KG1 (cell line): ENCODE data around the gene PPM1F.
"Not testable (repeated sequence)": the region's sequence is repeated elsewhere in the genome, so short reads cannot be mapped to it uniquely, and the experiment has no call there.

ENCODE experiments used
- DNase-seq: peaks from one replicate; lab custom pipeline; 2025; lab: John Stamatoyannopoulos, UW

PPM1F gene

DNA sequence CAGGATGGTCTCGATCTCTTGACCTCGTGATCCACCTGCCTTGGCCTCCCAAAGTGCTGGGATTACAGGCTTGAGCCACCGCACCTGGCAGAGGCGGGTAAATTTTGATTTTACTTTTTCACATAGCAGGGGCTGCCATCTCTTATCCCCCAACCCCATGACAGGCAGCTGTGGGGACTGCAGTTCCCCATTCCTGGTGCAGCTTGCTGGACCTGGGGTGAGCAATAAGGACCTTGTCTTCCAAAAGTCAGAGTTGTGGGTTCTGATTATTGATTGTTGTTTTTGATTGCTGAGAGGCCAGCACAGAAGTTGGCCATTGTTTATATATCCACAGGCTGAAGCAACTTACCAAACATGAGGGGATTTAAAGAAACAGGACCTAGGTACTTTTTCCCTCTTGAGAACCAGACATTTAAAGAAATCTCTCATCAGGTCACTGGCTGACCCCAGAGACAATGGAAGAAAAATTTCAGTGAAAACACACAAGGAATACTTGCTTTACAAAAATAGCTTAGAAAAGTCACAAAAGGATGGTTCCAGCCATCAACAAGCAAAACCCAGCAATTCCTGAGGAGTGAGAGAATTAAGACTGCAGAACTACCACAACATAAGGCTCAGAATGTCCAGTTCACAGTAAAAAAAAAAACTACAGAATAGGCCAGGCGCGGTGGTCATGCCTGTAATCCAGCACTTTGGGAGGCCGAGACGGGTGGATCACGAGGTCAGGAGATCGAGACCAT lies 63.2 kb downstream of the PPM1F start:
- DNase-seq: no peak

DNA sequence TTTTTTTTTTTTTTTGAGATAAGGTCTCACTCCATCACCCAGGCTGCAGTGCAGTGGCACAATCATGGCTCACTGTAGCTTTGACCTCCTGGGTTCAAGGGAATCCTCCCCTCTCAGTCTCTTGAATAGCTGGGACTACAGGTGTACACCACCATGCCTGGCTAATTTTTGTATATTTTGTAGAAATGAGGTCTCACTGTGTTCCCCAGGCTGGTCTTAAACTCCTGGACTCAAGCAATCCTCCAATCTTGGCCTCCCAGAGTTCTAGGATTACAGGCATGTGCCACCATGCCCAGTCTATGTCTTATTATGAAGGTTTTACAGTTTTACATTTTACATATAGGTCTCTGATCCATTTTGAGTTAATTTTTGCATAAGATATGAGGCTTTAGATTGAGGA lies 64.8 kb downstream of the PPM1F start:
- no peak for DNase-seq

DNA sequence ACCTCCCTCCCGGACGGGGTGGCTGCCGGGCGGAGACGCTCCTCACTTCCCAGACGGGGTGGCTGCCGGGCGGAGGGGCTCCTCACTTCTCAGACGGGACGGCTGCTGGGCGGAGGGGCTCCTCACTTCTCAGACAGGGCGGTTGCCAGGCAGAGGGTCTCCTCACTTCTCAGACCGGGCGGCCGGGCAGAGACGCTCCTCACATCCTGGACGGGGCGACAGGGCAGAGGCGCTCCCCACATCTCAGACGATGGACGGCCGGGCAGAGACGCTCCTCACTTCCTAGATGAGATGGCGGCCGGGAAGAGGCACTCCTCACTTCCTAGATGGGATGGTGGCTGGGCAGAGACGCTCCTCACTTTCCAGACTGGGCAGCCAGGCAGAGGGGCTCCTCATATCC lies 68.7 kb downstream of the PPM1F start:
- not testable (repeated sequence) for DNase-seq

DNA sequence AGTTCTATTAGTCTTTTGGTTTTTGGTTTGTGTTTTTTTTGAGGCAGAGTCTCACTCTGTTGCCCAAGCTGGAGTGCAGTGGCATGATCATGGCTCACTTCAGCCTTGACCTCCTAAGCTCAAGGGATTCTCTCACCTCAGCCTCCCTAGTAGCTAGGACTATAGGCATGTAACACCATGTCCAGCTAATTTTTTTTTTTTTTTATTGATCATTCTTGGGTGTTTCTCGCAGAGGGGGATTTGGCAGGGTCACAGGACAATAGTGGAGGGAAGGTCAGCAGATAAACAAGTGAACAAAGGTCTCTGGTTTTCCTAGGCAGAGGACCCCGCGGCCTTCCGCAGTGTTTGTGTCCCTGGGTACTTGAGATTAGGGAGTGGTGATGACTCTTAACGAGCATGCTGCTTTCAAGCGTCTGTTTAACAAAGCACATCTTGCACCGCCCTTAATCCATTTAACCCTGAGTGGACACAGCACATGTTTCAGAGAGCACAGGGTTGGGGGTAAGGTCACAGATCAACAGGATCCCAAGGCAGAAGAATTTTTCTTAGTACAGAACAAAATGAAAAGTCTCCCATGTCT lies 69.8 kb downstream of the PPM1F start:
- DNase-seq: not testable (repeated sequence)

DNA sequence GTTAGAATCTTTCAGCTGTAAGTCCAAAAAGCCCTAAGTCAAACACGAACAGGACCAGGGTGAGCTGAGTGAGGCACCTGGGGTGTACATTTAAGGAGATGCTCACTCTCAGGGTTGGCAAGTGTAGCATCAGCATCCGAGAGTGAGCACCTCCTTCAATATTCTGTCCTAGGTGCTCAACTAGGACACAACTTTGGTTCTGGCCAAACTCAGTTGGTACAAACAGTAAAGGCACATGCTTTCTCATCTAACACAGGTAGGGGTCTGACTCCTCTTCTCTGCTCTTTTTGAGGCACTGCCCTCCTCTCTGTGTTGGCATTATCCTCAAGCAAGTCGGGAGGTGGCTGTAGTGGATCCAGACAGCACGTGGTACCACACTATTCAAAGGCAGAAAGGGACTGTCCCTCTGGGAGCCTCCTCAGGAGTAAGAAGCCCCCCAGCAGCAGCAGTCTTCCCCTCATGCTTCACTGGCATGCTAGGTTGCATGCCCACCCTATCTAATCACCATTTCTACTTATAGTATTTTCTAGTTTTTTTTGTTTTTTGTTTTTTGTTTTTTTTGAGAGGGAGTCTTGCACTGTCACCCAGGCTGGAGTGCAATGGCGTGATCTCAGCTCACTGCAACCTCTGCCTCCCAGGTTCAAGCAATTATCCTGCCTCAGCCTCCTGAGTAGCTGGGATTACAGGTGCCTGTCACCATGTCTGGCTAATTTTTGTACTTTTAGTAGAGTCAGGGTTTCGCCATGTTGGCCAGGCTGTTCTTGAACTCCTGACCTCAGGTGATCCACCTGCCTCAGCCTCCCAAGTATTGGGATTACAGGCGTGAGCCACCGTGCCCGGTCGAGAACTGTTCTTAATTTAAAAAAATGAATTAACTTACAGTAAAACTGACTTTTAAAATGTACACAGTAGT lies 70.6 kb downstream of the PPM1F start:
- no peak for DNase-seq

DNA sequence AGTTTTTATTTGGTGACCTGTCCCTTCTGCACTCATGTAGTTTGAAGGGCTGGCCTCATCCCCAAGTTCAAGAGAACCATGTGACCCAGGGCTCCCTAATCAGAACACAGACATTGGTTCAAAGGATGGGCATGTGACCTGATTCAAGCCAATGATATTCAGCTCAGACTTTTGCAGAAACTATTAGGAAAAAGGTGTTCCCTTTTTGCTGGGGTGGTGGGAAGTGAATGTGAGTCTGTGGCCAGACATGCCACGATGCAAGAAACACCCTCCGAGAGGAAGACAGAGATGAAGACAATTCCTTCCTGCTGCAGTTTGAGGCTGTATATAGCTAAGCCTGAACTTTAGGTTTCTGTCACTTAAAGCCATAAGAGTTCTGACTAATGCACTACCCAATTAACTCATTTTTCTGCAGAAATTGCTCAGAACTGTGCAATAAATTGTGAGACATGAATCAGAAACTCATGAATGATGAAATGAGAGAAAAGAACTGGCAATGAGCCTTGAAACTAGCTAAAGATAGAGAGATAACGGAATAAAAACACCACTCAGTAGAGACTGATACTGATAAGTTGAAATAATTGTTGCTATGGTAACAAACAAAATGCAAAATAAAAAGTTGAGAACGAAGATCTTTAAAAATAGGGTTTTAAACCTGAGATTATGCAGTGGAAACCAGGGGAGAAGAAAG lies 76.0 kb downstream of the PPM1F start:
- no peak for DNase-seq

DNA sequence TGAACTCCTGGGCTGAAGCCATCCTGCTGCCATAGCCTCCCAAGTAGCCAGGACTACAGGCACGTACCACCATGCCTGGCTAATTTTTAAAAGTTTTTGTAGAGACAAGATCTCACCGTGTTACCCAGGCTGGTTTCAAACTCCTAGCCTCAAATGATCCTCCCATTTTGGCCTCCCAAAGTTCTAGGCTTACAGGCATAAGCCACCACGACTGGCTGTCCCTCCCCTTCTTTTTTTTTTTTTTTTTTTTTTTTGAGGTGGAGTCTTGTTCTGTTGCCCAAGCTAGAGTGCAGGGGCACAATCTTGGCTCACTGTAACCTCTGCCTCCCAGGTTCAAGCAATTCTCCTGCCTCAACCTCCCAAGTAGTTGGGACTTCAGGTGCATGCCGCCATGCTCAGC lies 77.7 kb downstream of the PPM1F start:
- DNase-seq: not testable (repeated sequence)

DNA sequence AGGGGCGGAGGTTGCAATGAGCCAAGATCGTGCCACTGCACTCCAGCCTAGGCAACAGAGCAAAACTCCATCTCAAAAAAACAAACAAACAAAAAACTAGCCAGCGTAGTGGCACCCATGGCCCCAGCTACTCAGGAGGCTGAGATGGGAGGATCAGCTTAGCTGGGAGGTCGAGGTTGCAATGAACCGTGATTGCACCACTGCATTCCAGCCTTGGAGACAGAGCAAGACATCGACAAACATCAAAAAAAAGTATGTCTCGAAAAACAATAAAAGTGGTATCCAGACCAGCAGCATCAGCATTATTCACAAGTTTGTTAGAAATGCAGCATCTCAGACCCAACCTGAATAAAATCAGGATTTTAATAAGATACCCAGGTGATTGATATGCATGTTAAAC lies 79.0 kb downstream of the PPM1F start:
- no peak for DNase-seq

DNA sequence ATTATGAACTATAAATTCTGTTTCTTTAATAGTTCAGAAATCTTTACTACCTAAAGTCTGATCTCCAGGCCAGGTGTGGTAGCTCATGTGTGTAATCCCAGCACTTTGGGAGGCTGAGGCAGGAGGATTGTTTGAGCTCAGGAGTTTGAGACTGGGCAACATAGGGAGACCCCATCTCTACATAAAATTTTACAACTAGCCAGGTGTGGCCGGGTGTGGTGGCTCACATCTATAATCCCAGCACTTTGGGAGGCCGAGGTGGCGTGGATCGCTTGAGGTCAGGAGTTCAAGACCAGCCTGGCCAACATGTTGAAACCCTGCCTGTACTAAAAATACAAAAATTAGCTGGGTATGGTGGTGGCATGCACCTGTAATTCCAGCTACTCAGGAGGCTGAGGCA lies 79.9 kb downstream of the PPM1F start:
- DNase-seq: not testable (repeated sequence)
